ENCODE results near the gene ZMYM3.

The ZMYM3 gene

DNA sequence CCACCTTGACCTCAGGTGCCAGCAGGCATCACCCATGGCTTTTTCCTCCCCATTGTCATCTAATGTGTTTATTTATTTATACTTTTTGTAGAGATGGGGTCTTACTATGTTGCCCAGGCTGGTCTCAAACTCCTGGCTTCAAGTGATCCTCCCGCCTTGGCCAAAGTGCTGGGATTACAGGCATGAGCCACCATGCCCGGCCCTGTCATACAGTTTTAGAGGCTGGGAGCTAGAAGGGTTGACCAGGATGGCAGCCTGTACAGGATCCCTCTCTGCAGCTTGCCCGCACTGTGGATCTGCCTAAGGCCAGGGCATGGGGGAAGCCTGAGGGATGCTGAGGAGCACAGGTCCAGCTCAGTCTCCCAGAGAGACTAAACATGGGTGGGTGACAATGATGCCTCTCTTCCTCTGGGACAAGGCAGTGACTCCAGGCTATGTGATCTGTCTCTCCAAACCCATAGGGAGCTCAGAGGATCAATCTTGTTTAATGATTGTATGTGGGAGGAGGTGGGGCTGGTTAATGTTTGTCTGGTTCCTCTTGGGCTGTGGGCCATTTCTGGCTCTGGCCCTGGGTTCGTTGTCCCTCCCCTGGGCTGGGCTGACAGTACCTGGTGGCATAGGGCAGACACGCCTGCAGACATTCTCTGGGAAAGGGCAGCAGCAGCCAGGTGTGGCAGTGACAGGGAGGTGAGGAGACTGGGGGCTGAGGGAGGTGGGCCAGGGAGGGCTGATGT lies 39.2 kb downstream of the ZMYM3 start:
- DNase-seq (ENCODE audit: low read depth in 2 of 2) = no peak

DNA sequence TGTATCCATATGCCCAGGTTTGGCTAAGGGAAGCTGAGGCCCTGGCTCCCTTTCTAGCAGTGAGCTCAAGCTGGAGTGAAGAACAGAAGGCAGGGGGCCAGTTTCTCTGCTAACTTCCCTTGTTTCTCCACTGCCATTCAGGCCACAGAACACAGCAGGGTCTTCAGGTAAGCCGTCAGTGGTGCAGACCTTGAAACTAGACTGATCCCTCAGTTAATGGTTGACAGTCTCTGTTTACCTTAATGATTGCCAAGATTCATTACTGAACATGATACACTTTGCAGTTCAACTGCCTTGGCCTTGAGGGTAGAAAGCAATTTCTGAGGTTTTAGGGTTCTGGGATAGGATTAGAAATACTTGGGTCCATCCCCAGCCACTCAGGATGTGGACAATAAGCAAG lies 39.8 kb downstream of the ZMYM3 start:
- no peak for DNase-seq (ENCODE audit: low read depth in 2 of 2)

DNA sequence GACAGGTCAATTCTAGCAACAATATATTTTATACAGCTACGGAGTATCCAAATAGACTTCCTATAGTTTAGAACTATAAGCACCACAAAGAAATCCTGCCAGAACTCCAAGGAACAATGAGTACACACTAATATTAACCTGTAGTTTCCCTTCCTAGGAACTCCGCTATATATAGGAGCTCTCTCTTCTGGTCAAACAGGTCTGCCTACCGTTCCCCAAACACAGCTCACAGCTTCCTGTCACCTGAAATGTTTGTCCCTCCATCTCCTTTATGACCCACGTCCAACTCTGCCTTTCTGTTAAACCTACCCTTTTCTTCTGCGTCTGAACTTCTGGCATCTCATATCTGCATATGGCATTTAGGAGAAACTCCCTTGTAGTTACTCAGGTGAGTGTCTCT lies 41.4 kb downstream of the ZMYM3 start:
- DNase-seq (ENCODE audit: low read depth in 2 of 2) = no peak

DNA sequence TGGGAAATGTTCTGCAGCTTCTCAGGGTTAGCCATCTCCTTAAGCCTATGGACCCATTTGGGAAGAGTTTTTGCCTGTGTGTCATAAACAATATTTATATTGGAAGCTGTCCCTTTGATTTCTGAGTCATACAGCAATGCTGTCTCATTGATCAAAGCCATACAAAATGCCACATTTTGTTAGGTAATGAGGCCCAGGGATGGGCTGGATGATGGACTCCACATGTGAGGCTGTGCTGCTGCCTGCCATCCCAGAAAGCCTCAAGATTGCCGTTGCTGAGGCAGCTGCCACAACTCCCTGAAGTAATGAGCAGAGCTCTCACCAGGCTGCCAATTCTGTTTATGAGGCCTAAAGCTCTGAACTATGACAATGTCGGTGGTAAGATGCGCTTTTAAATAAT lies 43.1 kb downstream of the ZMYM3 start:
- DNase-seq (ENCODE audit: low read depth in 2 of 2) = no peak

DNA sequence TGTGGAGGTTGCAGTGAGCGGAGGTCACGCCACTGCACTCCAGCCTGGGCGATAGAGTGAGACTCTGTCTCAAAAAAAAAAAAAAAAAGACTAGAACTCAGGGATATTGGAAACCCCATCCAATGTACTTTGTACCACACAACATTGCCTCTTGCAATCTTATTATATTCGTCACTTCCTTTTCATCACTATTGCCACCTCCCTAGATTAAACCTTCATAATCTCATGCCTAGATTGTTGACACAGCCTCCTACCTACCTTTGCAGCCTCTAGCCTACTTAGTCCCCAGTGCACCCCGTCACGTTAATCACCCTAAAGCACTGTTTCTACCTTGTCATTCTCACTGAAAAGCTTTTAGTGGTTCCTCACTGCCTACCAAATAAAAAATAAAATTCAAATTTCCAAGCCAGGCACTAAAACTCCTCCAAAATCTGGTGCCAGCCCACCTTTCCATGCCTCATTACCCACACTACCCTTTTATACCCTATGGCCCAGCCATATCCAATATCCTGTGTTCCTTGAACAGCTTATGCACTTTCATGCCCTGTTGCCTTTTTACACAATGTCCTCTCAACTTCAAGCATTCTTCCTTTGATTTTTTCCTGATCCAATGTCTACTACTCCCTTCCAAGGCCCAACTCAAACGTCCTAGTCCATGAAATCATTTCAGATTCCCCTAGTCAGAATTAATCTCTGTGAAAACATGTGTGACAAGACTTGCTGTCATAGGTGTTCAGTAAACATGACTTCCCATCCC lies 54.5 kb downstream of the ZMYM3 start:
- no peak for DNase-seq (ENCODE audit: low read depth in 2 of 2)

DNA sequence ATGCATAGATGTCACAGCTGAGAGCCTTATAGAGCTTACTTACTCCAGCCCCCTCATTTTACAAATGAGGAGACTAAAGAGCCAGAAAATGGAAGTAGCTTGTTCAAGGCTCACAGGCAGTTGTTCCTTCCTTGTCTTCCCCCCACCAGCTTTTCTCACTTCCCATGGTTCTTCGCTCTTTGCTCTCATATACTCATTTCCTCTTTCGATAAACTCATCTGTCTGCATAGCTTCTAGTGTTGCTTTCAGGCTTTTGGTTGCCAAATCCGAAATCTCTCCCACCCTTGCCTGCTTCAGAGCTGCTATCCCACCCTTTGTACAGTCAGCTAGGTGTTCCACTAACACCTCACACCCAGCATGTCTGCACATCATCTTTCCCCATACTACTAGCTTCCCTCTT lies 55.9 kb downstream of the ZMYM3 start:
- no peak for DNase-seq (ENCODE audit: low read depth in 2 of 2)

DNA sequence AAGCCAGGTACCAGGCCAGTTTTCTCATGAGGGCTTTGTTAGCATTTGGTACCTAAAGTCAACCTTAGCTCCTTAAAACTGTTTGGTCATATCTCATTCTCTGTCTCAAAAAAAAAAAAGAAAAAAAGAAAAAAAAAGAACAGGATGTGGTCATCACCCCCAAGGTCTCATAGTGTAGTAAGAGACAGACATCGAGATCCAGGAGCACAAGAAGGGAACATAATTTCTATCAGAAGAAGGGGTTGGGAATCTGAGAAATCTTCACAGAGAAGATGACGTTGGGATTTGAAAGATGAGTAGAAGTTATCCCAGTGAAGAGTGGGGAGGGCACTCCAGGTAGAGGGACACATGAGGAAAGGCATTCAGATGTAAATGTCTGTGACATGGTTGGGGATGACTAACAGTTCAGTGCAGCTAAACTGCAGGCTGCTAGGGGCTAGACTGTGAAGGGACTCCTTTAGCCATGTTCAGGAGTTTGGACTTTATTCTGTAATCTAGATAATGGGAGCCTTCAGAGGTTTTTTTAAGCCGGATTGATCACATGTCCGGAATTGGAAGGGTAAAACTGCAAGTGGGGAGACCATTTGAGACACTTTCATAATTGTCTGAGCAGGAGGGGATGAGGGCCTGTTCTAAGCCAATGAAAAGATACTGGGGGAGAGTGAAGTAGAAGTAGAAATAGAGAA lies 57.8 kb downstream of the ZMYM3 start:
- no peak for DNase-seq (ENCODE audit: low read depth in 2 of 2)

DNA sequence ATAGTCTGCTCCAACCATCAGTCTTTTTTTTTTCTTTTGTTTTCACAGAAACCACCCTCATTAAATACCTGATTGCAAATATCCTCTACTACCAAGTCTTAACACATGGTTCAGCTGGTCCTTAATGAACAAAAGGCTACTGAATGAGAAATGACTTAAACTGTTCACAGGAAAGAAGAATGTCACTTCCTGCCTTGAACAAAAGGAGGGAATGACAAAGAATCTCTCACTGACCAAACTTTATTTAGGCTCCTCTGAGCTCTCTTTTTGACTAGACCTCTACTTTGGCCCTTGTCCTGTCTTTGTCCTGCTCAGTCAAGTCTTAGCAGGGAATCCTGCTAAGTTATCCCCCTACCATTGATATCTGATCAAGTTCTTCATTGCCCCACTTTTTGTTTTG lies 62.7 kb downstream of the ZMYM3 start:
- DNase-seq (ENCODE audit: low read depth in 2 of 2) = no peak
